GM12874 (cell line): ENCODE data around the gene HOXD3.

Experiments used
- TF ChIP-seq, protein P1 (sequence below): IDR thresholded peaks from 2 replicates; pipeline ENCODE4 v1.5.1; 2011; ENCODE audit warnings: low read depth, mild to moderate bottlenecking, control low read depth, low read length, moderate library complexity; ENCODE audit not compliant: insufficient read depth

HOXD3 gene

DNA sequence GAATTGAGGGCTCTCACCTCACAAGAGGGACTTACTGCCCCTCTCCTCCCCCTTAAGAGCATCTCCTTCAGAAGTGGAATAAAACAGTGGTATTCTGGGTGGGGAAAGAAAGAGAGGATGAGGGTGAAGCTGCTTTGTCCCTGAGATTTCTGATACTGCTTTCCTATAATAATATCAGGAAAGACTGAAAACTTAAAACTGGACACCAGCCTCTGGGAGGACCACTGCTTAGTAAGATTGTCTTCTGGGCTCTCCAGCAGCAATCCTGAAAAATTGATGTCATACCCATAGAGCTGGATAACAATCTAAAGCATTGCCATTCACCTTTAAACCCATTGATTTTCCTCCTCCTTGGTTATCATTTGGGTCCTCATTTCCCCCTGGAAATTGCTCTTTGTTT, 10.5 kb upstream of the HOXD3 start:
- TF ChIP-seq, protein P1, sequence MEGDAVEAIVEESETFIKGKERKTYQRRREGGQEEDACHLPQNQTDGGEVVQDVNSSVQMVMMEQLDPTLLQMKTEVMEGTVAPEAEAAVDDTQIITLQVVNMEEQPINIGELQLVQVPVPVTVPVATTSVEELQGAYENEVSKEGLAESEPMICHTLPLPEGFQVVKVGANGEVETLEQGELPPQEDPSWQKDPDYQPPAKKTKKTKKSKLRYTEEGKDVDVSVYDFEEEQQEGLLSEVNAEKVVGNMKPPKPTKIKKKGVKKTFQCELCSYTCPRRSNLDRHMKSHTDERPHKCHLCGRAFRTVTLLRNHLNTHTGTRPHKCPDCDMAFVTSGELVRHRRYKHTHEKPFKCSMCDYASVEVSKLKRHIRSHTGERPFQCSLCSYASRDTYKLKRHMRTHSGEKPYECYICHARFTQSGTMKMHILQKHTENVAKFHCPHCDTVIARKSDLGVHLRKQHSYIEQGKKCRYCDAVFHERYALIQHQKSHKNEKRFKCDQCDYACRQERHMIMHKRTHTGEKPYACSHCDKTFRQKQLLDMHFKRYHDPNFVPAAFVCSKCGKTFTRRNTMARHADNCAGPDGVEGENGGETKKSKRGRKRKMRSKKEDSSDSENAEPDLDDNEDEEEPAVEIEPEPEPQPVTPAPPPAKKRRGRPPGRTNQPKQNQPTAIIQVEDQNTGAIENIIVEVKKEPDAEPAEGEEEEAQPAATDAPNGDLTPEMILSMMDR, result no peak

DNA sequence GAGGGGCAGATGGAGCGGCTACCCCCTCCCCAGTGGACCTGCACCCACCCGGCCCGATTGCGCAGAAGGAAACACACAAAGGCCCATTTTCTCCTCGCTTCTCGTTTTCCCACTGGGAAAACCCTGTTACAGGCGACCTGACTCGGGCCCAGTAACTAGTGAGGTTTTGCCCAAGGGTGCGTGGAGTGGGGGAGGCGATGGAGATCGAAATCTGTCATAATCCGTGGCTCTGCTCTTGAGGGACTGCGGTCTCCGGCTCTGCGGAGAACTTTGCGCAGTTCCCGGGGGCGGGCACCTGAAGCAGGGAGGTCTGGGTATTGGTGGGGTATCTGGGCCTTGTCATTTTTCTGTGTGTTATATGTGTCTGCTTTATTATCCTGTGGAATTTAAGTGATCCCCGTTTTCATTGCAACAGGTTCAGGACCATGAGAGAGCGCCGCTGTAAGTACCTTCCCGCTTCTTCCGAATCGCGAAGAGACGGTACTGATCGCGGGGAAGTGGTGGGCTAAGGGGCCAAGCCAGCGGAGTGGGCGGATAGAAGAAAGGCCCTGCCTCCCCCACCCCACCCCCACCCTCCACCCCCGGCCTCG, 9.8 kb upstream of the HOXD3 start:
- TF ChIP-seq, protein P1, result no peak

DNA sequence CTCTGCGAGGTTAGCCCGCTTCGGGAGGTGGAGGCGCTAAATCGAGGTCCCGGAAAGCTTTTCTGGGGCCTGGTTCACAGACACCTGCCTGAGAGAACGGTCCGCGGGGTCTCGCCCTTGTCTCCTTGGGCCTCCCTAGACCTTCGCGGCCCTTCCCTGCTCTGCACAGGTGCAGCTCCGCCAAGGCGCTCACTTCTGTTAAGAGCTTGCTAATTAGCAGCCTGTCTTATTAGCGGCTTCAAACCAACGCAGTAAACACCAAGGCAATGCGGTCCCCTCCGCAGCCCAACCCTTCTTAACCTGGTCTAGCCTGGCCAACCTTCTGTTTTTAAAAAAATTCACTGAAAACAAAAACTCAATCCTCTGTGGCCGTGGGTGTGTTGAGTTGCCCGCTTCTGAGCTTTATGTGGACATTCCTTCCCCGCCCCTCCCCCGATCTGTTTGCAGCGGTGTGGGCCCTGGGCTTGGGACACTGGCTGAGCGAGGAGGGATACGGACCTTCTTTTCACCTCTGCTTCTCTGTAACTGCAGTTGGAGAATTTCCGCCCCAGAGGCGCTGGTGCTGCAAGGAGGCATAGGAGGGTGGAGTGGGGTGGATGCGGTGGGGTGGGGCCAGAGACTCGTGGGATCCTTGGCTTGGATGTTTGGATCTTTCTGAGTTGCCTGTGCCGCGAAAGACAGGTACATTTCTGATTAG, 9.2 kb upstream of the HOXD3 start:
- TF ChIP-seq, protein P1, result no peak

DNA sequence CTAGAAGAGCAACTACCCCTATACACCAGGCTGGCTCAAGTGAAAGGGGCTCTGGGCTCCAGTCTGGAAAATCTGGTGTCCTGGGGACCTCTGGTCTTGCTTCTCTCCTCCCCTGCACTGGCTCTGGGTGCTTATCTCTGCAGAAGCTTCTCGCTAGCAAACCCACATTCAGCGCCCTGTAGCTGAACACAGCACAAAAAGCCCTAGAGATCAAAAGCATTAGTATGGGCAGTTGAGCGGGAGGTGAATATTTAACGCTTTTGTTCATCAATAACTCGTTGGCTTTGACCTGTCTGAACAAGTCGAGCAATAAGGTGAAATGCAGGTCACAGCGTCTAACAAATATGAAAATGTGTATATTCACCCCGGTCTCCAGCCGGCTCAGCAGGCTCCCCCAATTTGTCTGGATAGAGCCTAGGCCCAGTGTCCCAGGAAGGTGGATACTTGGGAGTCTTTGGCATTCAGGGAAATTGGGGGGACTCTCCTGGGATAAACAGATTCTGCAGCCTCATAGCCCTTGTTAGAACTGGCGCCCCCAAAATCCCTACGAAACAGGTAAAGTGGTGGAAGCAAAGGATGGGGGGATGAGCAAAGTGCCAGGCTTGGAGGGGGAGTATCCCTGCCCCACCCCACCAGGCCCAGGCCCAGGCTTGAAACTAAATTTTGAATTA, 8.2 kb upstream of the HOXD3 start:
- TF ChIP-seq, protein P1, result no peak

DNA sequence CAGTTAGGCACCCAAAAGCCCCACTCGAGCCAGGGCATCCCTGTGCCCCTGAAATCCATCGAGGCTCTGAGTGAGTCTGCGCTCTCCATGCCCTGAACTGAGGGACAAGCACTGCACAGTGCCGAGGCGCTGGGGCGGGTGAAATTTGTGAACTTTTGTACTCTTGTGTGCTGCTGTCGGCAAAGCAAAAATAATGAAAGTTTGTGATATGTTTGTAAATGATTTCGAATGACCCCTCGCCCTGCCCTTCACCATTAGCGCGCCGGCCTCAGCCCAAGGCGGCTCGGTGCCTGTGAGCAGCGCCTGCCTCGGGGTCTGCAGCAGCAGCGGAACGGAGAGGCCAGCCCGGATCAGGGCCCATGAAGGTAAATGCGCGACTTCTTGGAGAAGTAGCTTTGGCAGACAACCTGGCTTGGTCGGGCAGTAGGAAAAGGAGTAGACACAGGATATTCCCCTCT, 7.6 kb upstream of the HOXD3 start:
- TF ChIP-seq, protein P1, result no peak

DNA sequence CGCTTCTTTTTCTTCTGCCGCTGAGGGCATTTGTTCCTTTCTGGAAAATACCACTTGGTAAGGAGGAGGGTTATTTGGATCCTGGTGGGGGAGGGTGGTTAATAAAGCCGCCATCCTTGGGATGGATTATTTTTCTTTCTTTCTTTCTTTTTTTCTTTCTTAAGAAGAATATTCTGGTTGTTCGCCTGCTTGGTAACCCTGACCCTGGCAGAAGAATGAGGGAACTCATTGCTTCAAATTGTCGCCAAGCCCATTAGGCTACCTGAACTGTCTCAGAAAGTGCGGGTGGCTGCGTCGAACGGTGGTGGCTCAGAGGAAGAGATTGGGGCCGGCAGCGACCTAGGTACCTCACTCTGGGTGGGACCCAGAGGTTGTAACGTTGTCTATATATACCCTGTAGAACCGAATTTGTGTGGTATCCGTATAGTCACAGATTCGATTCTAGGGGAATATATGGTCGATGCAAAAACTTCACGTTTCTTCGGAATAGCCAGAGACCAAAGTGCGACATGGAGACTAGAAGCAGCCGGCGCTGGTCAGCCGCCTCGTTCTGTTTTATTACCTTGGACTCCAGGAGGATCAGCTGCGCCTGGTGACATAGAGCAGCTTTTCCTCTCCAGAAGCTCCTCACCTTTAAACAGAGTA, 7.0 kb upstream of the HOXD3 start:
- TF ChIP-seq, protein P1, result no peak
